22Rv1 (cell line): ENCODE results near the gene PCSK6.

Experiments used
- H3K27ac ChIP-seq: fragments of 450-650 bp; 2 replicates; pipeline ENCODE4 v1.5.1; 2017
- ZFX ChIP-seq: fragments of 450-650 bp; IDR thresholded peaks from 2 replicates; pipeline ENCODE4 v1.6.1; 2017; ENCODE audit warnings: antibody characterized with exemption, borderline replicate concordance
- TF ChIP-seq, protein P1 (sequence below): fragments of 450-650 bp; IDR thresholded peaks from 2 replicates; pipeline ENCODE4 v1.5.1; 2017; ENCODE audit warnings: mild to moderate bottlenecking

Gene PCSK6

DNA sequence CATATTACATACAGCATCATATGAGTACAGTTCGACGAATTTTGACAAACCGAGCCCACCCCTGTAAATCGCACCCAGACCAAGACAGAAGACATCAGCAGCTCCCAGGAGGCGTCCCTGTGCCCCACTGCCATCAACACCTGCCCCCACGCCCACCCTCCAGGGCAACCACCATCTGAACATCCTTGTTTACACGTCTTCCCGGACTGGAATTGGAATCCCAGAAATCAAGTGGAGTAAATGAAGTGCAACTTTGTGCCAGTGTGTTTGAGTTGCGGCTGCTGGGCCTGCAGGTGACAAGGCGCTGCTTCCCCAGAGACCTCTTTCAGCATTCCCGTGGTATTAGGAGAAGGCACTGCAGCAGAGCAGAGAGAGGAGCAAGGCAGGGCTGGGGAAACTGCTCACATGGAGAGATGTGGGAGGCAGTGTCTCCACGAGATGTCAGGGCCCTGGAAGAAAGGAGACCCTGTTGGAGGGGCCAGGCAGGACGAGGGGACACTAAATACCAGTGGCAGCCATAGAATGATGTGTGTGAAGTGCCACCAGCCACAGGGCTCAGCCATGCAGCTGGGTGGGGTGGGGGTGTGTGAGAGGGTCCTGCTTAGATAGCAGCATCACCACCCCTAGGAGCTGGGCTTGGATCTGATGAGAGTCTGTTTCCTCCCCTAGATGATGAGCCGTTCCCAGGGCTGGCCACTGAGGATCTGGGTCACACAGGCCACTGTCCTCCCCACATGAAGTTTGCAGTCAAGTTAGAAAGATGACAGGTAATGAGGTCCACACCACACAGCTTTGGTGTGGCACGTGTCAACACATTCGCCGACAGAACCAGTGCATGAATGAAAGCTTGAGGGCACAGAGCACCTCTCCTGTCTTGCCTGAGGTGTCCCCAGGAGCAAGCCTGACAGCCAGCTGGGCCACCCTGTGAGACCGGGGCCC, 33.4 kb upstream of the PCSK6 start:
- TF ChIP-seq ZFX = no peak
- TF ChIP-seq, protein P1, sequence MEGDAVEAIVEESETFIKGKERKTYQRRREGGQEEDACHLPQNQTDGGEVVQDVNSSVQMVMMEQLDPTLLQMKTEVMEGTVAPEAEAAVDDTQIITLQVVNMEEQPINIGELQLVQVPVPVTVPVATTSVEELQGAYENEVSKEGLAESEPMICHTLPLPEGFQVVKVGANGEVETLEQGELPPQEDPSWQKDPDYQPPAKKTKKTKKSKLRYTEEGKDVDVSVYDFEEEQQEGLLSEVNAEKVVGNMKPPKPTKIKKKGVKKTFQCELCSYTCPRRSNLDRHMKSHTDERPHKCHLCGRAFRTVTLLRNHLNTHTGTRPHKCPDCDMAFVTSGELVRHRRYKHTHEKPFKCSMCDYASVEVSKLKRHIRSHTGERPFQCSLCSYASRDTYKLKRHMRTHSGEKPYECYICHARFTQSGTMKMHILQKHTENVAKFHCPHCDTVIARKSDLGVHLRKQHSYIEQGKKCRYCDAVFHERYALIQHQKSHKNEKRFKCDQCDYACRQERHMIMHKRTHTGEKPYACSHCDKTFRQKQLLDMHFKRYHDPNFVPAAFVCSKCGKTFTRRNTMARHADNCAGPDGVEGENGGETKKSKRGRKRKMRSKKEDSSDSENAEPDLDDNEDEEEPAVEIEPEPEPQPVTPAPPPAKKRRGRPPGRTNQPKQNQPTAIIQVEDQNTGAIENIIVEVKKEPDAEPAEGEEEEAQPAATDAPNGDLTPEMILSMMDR = no peak
- no peak overlapping the region for H3K27ac ChIP-seq

DNA sequence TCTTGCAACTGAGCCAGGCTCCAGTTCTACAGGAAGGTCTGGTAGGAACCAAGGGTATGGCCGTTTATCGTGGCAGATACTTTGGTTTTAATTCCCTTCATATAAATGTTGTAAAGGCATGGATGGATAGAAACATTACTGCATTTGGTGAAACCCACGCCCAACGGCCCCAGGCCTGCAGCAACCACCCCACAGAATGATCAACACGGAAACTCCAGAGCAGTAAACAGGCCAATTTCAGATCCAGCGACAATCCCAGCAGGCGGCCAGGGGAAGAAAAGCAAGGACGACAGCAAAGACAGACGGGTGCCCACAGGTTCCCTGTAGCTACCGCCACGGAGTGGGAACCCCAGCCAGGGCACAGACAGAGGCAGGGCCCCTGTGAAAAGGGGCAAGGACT, 32.6 kb upstream of the PCSK6 start:
- no peak for TF ChIP-seq ZFX
- TF ChIP-seq, protein P1 = no peak
- no peak overlapping the region for H3K27ac ChIP-seq

DNA sequence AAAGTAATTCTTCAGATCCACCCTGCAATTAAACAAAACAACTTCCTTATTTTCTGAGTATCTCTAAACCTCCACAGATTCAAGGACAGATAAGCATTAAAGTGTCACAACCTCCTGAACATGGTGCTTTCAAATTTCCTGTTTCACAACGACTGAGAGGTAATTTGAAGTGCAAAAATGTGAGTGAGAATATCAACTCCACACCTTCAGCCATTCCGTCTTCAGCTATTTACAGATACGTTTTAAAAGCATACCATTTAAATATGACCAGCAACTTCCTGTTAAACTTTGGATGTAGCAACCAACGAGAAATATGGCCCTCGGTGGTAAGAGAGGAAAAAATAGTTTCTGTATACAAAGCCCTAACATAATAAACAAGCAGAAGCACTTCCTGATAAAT, 32.1 kb upstream of the PCSK6 start:
- no peak overlapping the region for H3K27ac ChIP-seq
- TF ChIP-seq ZFX = no peak
- TF ChIP-seq, protein P1 = no peak

DNA sequence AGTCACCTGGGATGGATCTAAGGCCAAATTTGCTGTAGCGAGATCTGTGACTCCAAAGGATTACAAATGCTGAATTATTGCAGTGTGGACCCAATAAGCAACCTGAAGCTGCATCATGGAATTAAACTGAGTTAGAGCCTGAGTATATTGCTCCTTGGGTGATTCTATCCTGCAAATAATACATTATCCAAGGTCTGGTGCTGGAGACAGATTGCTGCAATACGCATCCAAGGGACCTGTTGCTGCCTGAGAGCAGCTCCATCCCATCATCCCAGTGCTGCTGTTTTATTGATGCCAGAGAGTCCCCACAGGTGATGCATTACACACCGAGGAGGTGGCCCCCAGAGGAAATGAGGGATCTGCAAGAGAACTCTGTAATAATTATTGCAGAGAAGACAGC, 31.6 kb upstream of the PCSK6 start:
- TF ChIP-seq ZFX = no peak
- TF ChIP-seq, protein P1 = no peak
- H3K27ac ChIP-seq = no peak overlapping the region

DNA sequence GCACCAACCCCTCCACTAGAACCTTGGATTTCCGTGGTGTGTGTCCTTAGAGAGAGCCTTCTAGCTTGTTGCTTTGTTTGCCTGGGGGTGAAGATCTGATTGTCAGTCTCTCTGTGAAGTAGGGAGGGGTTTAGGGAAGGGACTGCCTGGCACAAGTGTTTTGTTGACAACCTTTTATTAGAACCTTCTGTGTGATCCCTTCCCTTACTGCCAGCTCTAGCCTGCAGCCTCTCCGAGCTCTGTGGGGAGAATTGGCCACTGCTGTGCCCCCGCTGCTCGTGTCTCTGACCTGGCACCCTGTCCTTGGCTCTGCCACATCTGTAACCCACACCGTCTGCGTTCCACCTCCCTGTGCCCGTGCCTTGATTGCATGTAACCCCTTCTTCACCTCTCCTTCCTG, 30.9 kb upstream of the PCSK6 start:
- H3K27ac ChIP-seq = no peak overlapping the region
- TF ChIP-seq ZFX = no peak
- TF ChIP-seq, protein P1 = no peak

DNA sequence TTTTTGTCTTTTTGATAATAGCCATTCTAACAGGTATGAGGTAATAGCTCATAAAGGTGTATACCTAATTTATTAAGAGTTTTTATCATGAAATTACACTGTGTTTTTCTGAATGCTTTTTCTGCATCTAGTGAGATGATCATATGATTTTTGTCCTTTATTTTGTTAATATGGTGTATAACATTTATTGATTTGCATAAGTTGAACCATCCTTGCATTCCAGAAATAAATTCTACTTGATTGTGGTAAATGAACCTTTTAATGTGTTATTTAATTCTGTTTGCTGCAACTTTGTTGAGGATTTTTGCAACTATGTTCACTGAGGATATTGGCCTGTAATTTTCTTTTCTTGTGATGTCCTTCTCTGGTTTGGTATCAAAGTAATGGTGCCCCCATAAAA, 28.0 kb upstream of the PCSK6 start:
- no peak overlapping the region for H3K27ac ChIP-seq
- TF ChIP-seq, protein P1 = no peak

DNA sequence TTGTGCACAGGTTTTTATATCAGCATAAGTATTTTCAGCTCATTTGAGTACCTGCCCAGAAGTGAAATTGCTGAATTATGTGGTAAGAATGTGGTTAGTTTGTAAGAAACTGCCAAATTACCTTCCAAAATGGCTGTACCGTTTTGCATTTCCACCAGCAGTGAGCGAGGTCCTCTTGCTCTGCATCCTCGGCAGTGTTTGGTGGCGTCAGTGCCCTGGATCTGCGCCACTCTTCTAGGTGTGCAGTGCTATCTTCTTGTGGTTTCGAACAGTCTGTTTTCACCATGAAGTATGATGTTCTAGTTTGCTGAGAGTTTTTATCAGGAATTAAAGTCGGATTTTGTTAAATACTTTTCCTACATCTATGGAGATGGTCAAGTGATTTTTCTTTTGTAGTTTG, 24.8 kb upstream of the PCSK6 start:
- no peak overlapping the region for H3K27ac ChIP-seq
- no peak for TF ChIP-seq ZFX
- TF ChIP-seq, protein P1 = no peak
